Sigmoid colon (tissue), 4 donors: ENCODE data around the gene RNU1-2.

ENCODE experiments used
- CTCF ChIP-seq, 4 experiments: fragments of 450-650 bp in 3 of 4; fragments of 200-600 bp in 1 of 4; IDR thresholded peaks; one replicate each; pipeline ENCODE4 v1.5.1; 2016 to 2019; ENCODE audit warnings: antibody characterized with exemption in 4 of 4, mild to moderate bottlenecking in 3 of 4, moderate library complexity in 2 of 4
- EP300 ChIP-seq, 4 donors: sonication (generic); formaldehyde crosslinking; IDR thresholded peaks; one replicate each; pipeline ENCODE4 v1.6.1; 2017; ENCODE audit warnings: antibody characterized with exemption in 4 of 4
- POLR2A ChIP-seq, 2 donors: fragments of 450-650 bp; IDR thresholded peaks; one replicate each; pipeline ENCODE4 v1.6.1; 2016; ENCODE audit warnings: antibody characterized with exemption in 2 of 2, mild to moderate bottlenecking in 2 of 2, moderate library complexity in 2 of 2

GRCh38 chr1:16907870-16908758 lies 12.3 kb downstream of the RNU1-2 start:
- TF ChIP-seq POLR2A (IDR thresholded peaks at IDR 0.05), result no peak
- TF ChIP-seq EP300 (IDR thresholded peaks at IDR 0.05), result no peak
- TF ChIP-seq CTCF (IDR thresholded peaks at IDR 0.05), result no peak
